Measurements from ENCODE around the gene TLE6. TPM values are rescaled to one million over a fixed set of nuclear protein-coding genes. Genes with fewer than 3 reads are reported as not detected.
A peak's percentile ranks its signal among the peaks of the same experiment; 100 is the strongest.

Gene TLE6
- total and polyA plus RNA-seq, 2 donors (not counting 3 experiments of a cell fraction or from before 2014, with no cell fraction given): 1.6 to 1.9 TPM

DNA sequence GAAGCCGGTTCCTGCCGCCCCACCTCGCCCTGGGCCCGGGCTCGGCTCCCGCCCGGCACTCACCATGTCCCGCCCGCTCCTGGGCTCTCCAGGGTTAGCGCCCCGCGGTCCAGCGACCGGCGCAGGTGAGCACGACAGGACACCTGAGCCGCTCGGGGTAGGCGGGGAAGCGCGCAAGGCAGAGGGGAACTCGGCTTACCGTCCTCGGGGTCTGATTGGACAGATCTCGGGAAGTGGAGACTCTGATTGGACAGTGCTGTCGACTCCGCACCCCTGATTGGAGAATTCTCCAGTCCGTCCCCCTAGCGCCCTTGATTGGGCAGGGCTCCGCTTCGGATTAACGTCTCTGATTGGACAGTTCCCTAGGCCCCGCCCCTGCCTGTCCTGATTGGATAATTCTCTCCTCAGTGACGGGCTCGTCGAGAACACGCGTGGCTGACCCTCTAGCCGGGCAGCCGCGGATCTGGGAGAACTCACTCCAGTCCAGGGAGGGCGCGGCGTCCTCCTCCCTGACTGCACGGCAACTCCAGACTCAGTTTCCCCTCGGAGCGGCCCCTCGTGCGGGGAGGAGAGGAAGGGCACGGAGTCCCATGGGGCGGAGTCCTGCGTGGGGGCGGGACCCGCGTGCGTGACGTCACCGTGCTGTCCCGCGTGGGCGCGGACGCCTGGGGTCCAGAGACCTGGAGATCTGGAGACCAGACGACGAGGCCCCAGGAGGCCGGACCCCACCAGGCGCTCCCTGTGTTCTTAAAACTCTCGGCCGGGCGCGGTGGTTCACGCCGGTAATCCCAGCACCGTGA, 32.4 kb upstream of the TLE6 start, which contains the start of gene ZNF77:
TSS of gene ZNF77 (minus strand) at position 197 of the 800 bp plus-strand sequence. CDS start at position 66, 131 bp downstream.
- peak within 1 kb of the TSS; percentile 56 for H3K9ac ChIP-seq (replicated peaks; ENCODE audit: extremely low read depth, insufficient read depth, low read length)
- peak within 1 kb of the TSS; percentile 53 to 87 (median 54) for H3K4me3 ChIP-seq (replicated peaks in 1 of 3; ENCODE audit: insufficient read depth in 1 of 3, low read depth in 1 of 3, low read length in 3 of 3)
- H3K9me3 ChIP-seq (replicated peaks; ENCODE audit: control insufficient read depth, insufficient read depth, low read length): no peaks in the 10 kb centered on the region
- DNase-seq (ENCODE audit: low read depth, low spot score) (peak; percentile 99), FAIRE-seq (peak; percentile 100)
- peak within 1 kb of the TSS; percentile 52 for H3K27ac ChIP-seq (ENCODE audit: insufficient read depth, low read depth, low read length)
- H3K4me2 ChIP-seq (ENCODE audit: insufficient read depth, low read length): peak within 1 kb of the TSS; percentile 57
- no peaks in the 10 kb centered on the region for H3K27me3 ChIP-seq (ENCODE audit: control insufficient read depth in 2 of 2, insufficient read depth in 2 of 2, low read length in 2 of 2)
- H3K4me1 ChIP-seq (ENCODE audit: control insufficient read depth, extremely low read depth, insufficient read depth, low read length): peaks cover 32% of the 10 kb centered on the region
- ChIA-PET POLR2A (no interaction called here), CTCF (interaction anchor here (1.0 to 1.2 kb wide), 2 partner anchors 57 to 297 kb away, joined by 3 to 7 read pairs; no protein-coding TSS in a partner anchor)
- TF ChIP-seq, protein P1, sequence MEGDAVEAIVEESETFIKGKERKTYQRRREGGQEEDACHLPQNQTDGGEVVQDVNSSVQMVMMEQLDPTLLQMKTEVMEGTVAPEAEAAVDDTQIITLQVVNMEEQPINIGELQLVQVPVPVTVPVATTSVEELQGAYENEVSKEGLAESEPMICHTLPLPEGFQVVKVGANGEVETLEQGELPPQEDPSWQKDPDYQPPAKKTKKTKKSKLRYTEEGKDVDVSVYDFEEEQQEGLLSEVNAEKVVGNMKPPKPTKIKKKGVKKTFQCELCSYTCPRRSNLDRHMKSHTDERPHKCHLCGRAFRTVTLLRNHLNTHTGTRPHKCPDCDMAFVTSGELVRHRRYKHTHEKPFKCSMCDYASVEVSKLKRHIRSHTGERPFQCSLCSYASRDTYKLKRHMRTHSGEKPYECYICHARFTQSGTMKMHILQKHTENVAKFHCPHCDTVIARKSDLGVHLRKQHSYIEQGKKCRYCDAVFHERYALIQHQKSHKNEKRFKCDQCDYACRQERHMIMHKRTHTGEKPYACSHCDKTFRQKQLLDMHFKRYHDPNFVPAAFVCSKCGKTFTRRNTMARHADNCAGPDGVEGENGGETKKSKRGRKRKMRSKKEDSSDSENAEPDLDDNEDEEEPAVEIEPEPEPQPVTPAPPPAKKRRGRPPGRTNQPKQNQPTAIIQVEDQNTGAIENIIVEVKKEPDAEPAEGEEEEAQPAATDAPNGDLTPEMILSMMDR (IDR thresholded peaks at IDR 0.05; ENCODE audit: extremely low read depth in 1 of 2, insufficient read depth in 1 of 2, low read depth in 1 of 2, low read length in 2 of 2): no peak
- TF ChIP-seq POLR2A (IDR thresholded peaks at IDR 0.05; ENCODE audit: low read depth, low read length): peak; percentile 70
- no peak for TF ChIP-seq JUN (IDR thresholded peaks at IDR 0.05; ENCODE audit: borderline replicate concordance, insufficient read depth, insufficient read length, low read depth)
- TF ChIP-seq MYC (IDR thresholded peaks at IDR 0.05; ENCODE audit: low read depth, low read length): no peak
- TF ChIP-seq, protein P2, sequence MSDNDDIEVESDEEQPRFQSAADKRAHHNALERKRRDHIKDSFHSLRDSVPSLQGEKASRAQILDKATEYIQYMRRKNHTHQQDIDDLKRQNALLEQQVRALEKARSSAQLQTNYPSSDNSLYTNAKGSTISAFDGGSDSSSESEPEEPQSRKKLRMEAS (IDR thresholded peaks at IDR 0.05; ENCODE audit: insufficient read depth, insufficient read length): peak; percentile 6
- TF ChIP-seq POLR2AphosphoS5 (IDR thresholded peaks at IDR 0.05; ENCODE audit: insufficient read depth, low read depth, low read length): peak; percentile 25
- TF ChIP-seq GATA2 (IDR thresholded peaks at IDR 0.05; ENCODE audit: insufficient read depth, insufficient read length, low read depth, low read length): no peak
- no peak for TF ChIP-seq FOS (IDR thresholded peaks at IDR 0.05; ENCODE audit: borderline replicate concordance, insufficient read depth, low read length)
- TF ChIP-seq EZH2 (IDR thresholded peaks at IDR 0.05; ENCODE audit: borderline replicate concordance, low read depth, low read length, severe bottlenecking): peak; percentile 83
- H2AFZ ChIP-seq (ENCODE audit: low read depth, low read length): peak within 1 kb of the TSS; percentile 57
- intact Hi-C loops (cut with micrococcal nuclease) (loop anchor here (1.0 kb wide), 1 partner anchor 45 kb away; the partner anchor contains the start of gene ZNF57), dilution Hi-C loops (cut with MboI; ENCODE audit: extremely low pct_ligation_motif_present, low sequenced_read_pairs) (no loop called here)
- H3K9me1 ChIP-seq (replicated peaks; ENCODE audit: control insufficient read depth, extremely low read depth, insufficient read depth, low read length): no peaks in the 10 kb centered on the region
- H4K20me1 ChIP-seq (replicated peaks; ENCODE audit: control insufficient read depth, extremely low read depth, insufficient read depth, low read length): no peaks in the 10 kb centered on the region
- peaks cover 3% of the 10 kb centered on the region for H3K79me2 ChIP-seq (ENCODE audit: control insufficient read depth, insufficient read depth, low read length)
- TSS peak; percentile 30 for BruUV-seq (replicated peaks)
- H3K36me3 ChIP-seq (ENCODE audit: control insufficient read depth in 2 of 2, extremely low read depth in 1 of 2, insufficient read depth in 2 of 2, low read length in 2 of 2): no peaks in the 10 kb centered on the region

All from endothelial cell of umbilical vein (primary cell).